ENCODE measurements around the gene RAB33A.
"Not testable (repeated sequence)": the region's sequence is repeated elsewhere in the genome, so short reads cannot be mapped to it uniquely, and the experiment has no call there.

The RAB33A gene

DNA sequence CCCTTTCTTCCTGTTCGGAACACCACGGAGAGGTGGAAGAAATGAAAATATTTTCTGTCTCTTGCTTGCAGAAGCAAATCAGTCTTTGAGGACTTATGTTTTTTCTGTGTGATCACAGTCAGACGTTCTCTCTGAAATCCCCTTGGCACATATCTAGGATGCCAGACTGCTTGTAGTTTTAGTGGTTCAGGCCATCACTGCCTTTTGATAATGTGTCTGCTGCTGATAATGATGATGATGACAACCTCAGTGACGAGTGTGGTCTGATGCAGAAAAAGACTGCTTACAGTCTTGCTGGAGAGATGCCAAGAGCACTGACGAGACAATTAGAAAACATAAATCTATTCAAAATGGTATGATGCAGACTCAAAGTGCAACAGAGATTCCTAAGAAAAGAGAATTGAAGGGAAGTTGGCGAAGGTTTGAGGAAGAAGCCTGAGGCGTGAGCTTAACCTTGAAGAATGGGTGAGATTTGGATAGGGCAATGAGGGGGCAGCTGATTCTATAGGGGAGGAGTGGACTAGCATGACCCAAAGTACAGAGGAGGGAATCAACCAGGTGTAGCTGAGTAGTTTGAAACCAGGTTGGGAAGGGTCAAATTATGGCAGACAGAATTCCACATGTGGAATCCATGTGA is 7.9 kb downstream of the RAB33A start:
- no peak for DNase-seq (ENCODE audit: low spot score)
- peaks cover 48% of the 10 kb centered on the region for H3K36me3 Mint-ChIP-seq (ENCODE audit: low read depth)
- no peak overlapping the region for H3K4me3 Mint-ChIP-seq
- peak overlapping the region; percentile 17 for H3K27ac Mint-ChIP-seq
- H3K27me3 Mint-ChIP-seq (ENCODE audit: low read depth), result no peaks in the 10 kb centered on the region
- H3K4me1 Mint-ChIP-seq (ENCODE audit: low read depth), result peaks cover 42% of the 10 kb centered on the region
- H3K9me3 Mint-ChIP-seq, result no peaks in the 10 kb centered on the region

DNA sequence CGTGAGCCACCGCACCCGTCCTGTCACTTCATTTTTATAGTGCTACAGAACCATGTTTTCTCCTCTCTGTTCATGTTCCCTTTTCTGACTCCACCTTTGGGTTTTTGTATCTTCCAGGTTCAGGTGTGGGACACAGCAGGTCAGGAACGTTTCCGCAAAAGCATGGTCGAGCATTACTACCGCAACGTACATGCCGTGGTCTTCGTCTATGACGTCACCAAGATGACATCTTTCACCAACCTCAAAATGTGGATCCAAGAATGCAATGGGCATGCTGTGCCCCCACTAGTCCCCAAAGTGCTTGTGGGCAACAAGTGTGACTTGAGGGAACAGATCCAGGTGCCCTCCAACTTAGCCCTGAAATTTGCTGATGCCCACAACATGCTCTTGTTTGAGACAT is 12.4 kb downstream of the RAB33A start:
- Mint-ChIP-seq H3K27me3 (ENCODE audit: low read depth) (no peaks in the 10 kb centered on the region), H3K36me3 (ENCODE audit: low read depth) (peaks cover 24% of the 10 kb centered on the region), H3K4me1 (ENCODE audit: low read depth) (peaks cover 26% of the 10 kb centered on the region), H3K4me3 (peak overlapping the region; percentile 64), H3K9me3 (no peaks in the 10 kb centered on the region), H3K27ac (peak overlapping the region; percentile 67)
- DNase-seq (ENCODE audit: low spot score), result no peak

DNA sequence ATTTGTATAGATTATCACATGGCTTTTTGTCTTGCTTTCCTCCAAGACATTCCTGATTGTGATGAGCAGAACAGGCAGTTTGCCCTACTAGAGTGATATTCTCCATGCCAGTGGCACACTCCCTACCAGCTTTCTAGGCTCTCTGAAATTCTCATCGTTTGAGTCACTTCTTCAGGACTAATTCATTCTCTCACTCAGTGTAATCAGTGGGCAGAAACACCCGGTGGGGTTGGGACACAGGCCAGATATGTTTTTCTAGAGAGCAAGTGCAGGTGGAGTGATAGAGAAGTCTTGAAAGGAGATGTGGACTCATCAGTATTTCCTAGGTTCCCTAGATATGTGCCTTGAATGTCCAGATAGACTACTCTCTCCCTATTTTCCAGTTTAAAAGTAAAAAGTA is 13.1 kb downstream of the RAB33A start:
- no peaks in the 10 kb centered on the region for H3K9me3 Mint-ChIP-seq
- peaks cover 18% of the 10 kb centered on the region for H3K36me3 Mint-ChIP-seq (ENCODE audit: low read depth)
- no peaks in the 10 kb centered on the region for H3K27me3 Mint-ChIP-seq (ENCODE audit: low read depth)
- H3K4me3 Mint-ChIP-seq, result no peak overlapping the region
- no peak for DNase-seq (ENCODE audit: low spot score)
- H3K27ac Mint-ChIP-seq, result peak overlapping the region; percentile 26
- peaks cover 21% of the 10 kb centered on the region for H3K4me1 Mint-ChIP-seq (ENCODE audit: low read depth)

DNA sequence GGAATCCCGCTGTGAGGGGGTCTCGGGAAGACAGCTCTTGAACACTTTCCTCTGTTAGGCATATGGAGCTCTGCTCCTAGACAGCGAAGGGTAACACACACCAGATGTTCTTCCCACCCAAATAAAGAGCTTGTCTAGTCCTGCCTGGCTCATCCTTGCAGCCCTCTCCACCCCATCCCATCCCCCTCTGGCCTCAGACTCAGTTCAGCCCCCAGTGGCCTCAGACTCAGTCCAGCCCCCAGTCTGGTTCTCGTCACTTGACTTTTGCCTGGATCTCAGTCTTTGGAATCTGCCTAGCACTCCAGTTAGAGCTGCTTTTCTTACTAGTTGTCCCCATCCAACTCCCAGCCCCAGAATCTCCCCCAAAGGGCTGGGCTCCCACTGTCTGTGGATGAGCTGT is 14.9 kb downstream of the RAB33A start:
- no peak for DNase-seq (ENCODE audit: low spot score)
- Mint-ChIP-seq H3K36me3 (ENCODE audit: low read depth) (peaks cover 10% of the 10 kb centered on the region), H3K27me3 (ENCODE audit: low read depth) (no peaks in the 10 kb centered on the region), H3K4me1 (ENCODE audit: low read depth) (peaks cover 19% of the 10 kb centered on the region), H3K4me3 (no peak overlapping the region), H3K27ac (no peak overlapping the region), H3K9me3 (no peaks in the 10 kb centered on the region)

DNA sequence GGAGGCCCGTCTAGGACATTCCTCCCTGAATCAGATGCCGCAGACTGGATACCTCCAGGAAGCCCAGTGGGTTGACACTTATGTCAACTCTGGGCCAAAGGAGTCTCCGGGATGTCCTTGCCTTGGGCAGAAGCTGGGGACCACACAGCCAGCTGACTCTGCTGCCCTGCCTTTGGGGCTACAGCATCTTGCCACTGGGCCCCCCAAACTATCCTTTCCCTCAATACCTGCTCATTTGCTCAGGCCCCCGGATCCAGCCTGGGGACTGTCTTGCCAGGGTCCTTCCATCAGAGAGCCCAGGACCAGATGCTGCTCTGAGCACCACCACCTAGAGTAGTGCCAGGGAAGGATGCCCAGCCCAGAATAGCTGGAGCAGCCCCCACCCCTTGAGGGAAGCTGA is 19.0 kb downstream of the RAB33A start:
- H3K9me3 Mint-ChIP-seq, result no peaks in the 10 kb centered on the region
- no peak overlapping the region for H3K4me3 Mint-ChIP-seq
- H3K36me3 Mint-ChIP-seq (ENCODE audit: low read depth), result no peaks in the 10 kb centered on the region
- H3K27ac Mint-ChIP-seq, result no peak overlapping the region
- H3K4me1 Mint-ChIP-seq (ENCODE audit: low read depth), result peaks cover 8% of the 10 kb centered on the region
- no peak for DNase-seq (ENCODE audit: low spot score)
- no peaks in the 10 kb centered on the region for H3K27me3 Mint-ChIP-seq (ENCODE audit: low read depth)

DNA sequence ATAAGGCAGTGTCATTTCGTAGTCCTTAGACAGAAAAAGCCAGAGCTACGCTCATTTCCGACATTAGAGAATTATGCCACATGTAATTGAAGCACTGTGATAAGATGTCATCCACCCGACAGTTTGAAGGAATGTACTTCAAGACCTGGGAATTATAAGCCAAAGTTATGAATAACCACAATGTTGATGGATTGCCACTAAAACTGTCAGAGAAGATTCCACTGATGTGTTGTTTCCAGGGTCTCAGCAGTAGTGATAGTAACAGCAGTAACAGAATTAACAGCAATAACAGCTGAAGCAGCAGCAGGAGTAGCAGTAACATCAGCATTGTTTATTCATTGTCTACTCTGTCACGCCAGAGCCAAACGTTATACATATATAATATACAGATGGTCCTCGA is 24.7 kb downstream of the RAB33A start:
- Mint-ChIP-seq H3K27ac (no peak overlapping the region), H3K4me3 (no peak overlapping the region), H3K9me3 (no peaks in the 10 kb centered on the region), H3K27me3 (ENCODE audit: low read depth) (no peaks in the 10 kb centered on the region), H3K36me3 (ENCODE audit: low read depth) (peaks cover 2% of the 10 kb centered on the region), H3K4me1 (ENCODE audit: low read depth) (peaks cover 3% of the 10 kb centered on the region)
- DNase-seq (ENCODE audit: low spot score), result no peak

DNA sequence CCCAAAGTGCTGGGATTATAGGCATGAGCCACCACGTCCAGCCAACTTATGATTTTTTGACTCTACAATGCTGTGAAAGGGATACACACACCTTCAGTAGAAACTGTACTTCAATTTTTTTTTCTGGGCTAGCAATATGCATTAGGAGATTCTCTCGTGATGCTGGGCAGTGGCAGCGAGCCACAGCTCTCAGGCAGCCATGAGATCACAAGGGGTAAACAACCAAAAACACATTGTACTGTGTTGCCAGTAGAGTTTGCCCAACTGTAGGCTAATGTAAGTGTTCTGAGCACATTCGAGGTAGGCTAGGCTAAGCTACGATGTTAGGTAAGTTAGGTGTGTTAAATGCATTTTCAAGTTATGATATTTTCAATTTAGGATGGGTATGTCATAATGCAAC is 25.7 kb downstream of the RAB33A start:
- no peak for DNase-seq (ENCODE audit: low spot score)
- Mint-ChIP-seq H3K9me3 (no peaks in the 10 kb centered on the region), H3K4me3 (no peak overlapping the region), H3K36me3 (ENCODE audit: low read depth) (peaks cover 2% of the 10 kb centered on the region), H3K27me3 (ENCODE audit: low read depth) (no peaks in the 10 kb centered on the region), H3K4me1 (ENCODE audit: low read depth) (peaks cover under 1% of the 10 kb centered on the region), H3K27ac (no peak overlapping the region)

DNA sequence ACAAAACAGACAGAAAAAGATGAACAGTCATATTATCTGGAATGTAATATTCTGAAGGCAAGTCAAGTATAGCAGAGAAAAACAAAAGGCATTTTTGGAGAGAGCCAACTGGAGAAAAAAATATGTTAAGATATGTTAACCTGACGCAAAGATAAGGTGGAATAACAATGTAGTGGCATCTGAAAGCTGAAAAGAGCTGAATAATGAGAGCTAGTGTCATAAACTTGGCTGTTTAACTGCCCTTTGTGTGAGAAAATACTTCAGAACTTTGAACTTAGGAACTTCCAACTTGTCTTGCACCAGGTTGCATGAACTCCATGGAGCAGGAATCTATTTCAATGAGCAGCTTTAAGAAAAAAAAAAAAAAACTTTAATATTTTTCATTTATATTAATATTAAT is 32.9 kb downstream of the RAB33A start:
- H3K9me3 Mint-ChIP-seq, result no peaks in the 10 kb centered on the region
- no peak for DNase-seq (ENCODE audit: low spot score)
- peaks cover 14% of the 10 kb centered on the region for H3K36me3 Mint-ChIP-seq (ENCODE audit: low read depth)
- H3K4me1 Mint-ChIP-seq (ENCODE audit: low read depth), result no peaks in the 10 kb centered on the region
- H3K27ac Mint-ChIP-seq, result no peak overlapping the region
- no peak overlapping the region for H3K4me3 Mint-ChIP-seq
- no peaks in the 10 kb centered on the region for H3K27me3 Mint-ChIP-seq (ENCODE audit: low read depth)

DNA sequence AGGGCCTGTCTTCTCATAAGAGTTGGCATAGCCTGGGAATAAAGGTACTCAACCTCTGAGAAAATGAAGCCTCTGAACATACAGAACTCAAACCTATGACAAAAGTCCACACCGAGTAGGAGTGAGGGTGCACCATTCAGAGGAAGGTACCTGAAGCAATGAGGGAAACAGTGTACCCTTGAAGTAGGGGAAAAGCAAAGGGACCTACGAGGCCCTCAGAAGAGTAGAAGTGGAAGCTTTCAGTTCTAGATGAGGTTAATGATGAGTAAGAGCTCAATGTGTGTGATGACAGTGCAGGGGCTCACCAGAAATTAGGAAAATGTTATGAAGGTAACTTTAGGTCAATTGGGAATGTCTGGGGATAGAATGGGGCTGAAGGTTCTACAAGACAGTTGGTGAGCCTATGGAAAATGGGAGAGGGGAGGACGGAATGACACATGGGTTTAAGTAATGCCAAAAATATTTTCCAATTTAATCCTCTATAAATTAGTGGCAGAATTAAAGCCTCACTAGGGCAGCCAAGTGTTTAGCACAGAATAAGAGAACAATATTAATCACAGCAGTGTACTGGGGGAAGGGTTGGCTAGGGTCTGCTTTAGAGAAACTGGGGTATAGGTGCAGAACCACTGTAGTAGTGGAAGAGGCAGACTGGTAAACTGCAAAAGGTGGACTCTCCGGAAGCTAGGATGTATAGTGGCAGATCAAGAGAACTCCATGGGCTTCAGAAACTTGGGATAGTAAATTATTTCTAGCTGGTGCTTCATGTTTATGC is 39.8 kb downstream of the RAB33A start:
- H3K36me3 Mint-ChIP-seq (ENCODE audit: low read depth), result peaks cover 34% of the 10 kb centered on the region
- peaks cover 20% of the 10 kb centered on the region for H3K4me1 Mint-ChIP-seq (ENCODE audit: low read depth)
- peak overlapping the region; percentile 48 for H3K4me3 Mint-ChIP-seq
- peak overlapping the region; percentile 79 for H3K27ac Mint-ChIP-seq
- DNase-seq (ENCODE audit: low spot score), result peak; percentile 12
- no peaks in the 10 kb centered on the region for H3K27me3 Mint-ChIP-seq (ENCODE audit: low read depth)
- no peaks in the 10 kb centered on the region for H3K9me3 Mint-ChIP-seq

DNA sequence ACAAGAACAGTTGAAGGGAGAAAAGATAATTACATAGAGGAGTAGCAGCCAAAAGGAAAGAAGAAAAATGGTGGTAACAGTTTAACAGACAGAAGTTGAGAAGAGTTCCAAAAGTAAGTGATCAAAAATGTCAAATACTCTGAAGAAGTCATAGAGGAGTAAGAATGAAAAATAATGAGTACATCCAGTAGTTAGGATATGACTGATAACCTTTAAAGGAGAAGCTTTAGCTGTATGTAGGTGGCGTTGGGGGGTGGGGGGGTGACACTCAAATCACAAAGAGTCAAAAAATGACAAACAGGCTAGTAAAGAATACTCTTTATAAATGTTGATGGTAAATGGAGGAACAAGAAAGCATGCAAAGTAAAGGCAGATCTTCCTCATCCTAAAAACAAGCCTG is 40.6 kb downstream of the RAB33A start:
- no peaks in the 10 kb centered on the region for H3K9me3 Mint-ChIP-seq
- H3K27ac Mint-ChIP-seq, result peak overlapping the region; percentile 68
- H3K36me3 Mint-ChIP-seq (ENCODE audit: low read depth), result peaks cover 38% of the 10 kb centered on the region
- peaks cover 20% of the 10 kb centered on the region for H3K4me1 Mint-ChIP-seq (ENCODE audit: low read depth)
- no peaks in the 10 kb centered on the region for H3K27me3 Mint-ChIP-seq (ENCODE audit: low read depth)
- DNase-seq (ENCODE audit: low spot score), result no peak
- no peak overlapping the region for H3K4me3 Mint-ChIP-seq

DNA sequence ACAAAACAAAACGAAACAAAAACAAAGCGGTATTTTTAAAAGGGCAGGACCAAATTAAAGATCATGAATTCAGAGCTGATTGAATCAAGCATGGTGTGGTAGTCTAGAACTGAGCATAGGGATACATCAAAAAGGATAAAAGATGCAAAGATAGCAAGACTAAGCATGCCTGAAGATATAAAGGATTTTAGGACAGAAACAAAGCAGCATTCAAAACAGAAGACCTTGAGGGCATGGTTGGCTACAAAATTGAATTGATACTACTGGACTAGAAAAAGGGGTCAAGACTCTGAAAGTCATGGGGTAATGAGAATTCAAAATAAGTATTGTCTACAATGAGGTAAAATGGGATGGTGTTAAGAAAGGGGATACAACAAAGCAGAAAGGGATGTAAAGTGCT is 41.6 kb downstream of the RAB33A start:
- Mint-ChIP-seq H3K27ac (no peak overlapping the region), H3K36me3 (ENCODE audit: low read depth) (peaks cover 38% of the 10 kb centered on the region), H3K9me3 (no peaks in the 10 kb centered on the region), H3K4me1 (ENCODE audit: low read depth) (peaks cover 20% of the 10 kb centered on the region), H3K4me3 (no peak overlapping the region), H3K27me3 (ENCODE audit: low read depth) (no peaks in the 10 kb centered on the region)
- DNase-seq (ENCODE audit: low spot score), result no peak

DNA sequence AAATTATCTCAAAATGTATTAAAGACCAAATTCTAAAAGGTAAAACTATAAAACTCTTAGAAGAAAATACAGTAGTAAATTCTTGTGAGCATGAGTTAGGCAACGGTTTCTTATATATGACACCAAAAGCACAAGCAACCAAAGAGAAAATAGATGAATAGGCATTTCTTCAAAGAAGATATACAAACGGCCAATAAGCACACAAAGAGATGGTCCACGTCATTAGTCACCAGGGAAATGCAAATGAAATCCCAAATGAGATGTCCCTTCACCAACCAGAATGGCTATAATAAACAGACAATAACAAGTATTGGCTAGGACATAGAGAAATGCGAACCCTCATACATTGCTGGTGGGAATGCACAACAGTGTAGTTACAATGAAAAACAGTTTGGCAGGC is 44.6 kb downstream of the RAB33A start:
- Mint-ChIP-seq H3K27ac (no peak overlapping the region), H3K9me3 (no peaks in the 10 kb centered on the region), H3K4me3 (no peak overlapping the region), H3K27me3 (ENCODE audit: low read depth) (no peaks in the 10 kb centered on the region), H3K4me1 (ENCODE audit: low read depth) (peaks cover 20% of the 10 kb centered on the region), H3K36me3 (ENCODE audit: low read depth) (peaks cover 36% of the 10 kb centered on the region)
- DNase-seq (ENCODE audit: low spot score), result no peak

DNA sequence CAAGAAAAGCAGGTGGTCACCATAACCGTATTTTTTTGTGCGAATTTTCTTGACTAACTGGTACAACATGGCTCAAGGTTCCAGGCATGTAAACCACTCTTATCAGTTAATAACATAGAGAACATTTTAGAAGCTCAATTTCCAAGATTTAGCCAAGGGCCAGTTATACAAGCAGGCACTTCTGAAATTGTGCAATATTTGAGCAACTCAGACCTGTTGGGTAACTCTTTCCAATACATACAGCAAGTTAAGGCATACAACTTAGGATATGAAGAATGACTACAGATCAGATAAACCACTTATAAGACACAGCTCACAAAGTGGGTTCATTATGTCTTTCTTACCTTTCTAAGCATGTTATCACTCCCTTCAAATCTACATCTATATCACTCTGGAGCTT is 53.0 kb downstream of the RAB33A start:
- peaks cover 18% of the 10 kb centered on the region for H3K36me3 Mint-ChIP-seq (ENCODE audit: low read depth)
- no peak for DNase-seq (ENCODE audit: low spot score)
- no peaks in the 10 kb centered on the region for H3K4me1 Mint-ChIP-seq (ENCODE audit: low read depth)
- H3K27ac Mint-ChIP-seq, result no peak overlapping the region
- no peaks in the 10 kb centered on the region for H3K9me3 Mint-ChIP-seq
- no peaks in the 10 kb centered on the region for H3K27me3 Mint-ChIP-seq (ENCODE audit: low read depth)
- H3K4me3 Mint-ChIP-seq, result no peak overlapping the region

DNA sequence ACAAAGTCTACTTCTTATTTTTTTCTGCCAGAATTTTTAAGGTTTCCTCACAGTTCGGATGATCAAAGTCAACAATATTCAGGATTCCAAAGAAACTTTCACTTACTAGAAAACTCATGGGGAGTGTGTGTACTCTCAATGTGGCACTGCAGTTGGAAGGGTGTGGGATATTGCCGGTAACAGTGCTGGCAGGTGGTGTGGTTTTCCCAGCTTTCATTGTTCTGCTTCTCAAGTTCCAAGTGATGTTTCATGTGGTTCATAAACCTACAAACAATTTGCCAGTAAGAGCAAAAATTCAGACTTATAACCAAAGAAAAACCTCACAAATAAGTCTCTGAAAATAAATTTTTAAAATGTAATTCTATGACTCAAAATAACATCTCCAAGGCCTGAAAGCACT is 57.1 kb downstream of the RAB33A start:
- H3K4me3 Mint-ChIP-seq, result no peak overlapping the region
- H3K36me3 Mint-ChIP-seq (ENCODE audit: low read depth), result peaks cover 32% of the 10 kb centered on the region
- no peak for DNase-seq (ENCODE audit: low spot score)
- no peaks in the 10 kb centered on the region for H3K9me3 Mint-ChIP-seq
- no peaks in the 10 kb centered on the region for H3K4me1 Mint-ChIP-seq (ENCODE audit: low read depth)
- no peak overlapping the region for H3K27ac Mint-ChIP-seq
- H3K27me3 Mint-ChIP-seq (ENCODE audit: low read depth), result no peaks in the 10 kb centered on the region

DNA sequence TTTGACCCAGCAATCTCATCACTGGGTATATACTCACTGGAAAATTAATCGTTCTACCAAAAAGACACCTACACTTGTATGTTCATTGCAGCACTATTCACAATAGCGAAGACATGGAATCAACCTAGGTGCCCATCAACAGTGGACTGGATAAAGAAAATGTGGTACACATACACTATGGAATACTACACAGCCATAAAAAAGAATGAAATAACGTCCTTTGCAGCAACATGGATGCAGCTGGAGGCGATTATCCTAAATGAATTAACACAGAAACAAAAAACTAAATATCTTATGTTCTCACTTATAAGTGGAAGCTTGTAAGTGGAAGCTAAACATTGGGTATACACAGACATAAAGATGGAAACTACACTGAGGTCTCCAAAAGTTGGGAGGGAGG is 59.4 kb downstream of the RAB33A start:
- not testable (repeated sequence) for H3K27me3 Mint-ChIP-seq (ENCODE audit: low read depth); H3K9me3 Mint-ChIP-seq
- peaks cover 32% of the 10 kb centered on the region for H3K36me3 Mint-ChIP-seq (ENCODE audit: low read depth)

More for the DNA sequence above, 59.4 kb downstream of the RAB33A start:
- not testable (repeated sequence) for H3K4me1 Mint-ChIP-seq (ENCODE audit: low read depth); H3K4me3 Mint-ChIP-seq; H3K27ac Mint-ChIP-seq; DNase-seq (ENCODE audit: low spot score)
